PC-9 (cell line): Measurements from ENCODE around the gene F2. TPM values are rescaled to one million over a fixed set of nuclear protein-coding genes. Genes with fewer than 3 reads are reported as not detected.

Experiments used
- BruUV-seq: library from RNA; stranded (reverse); fragments of 400-500 nt; replicated peaks from 2 replicates; lab custom pipeline; 2021; lab: Mats Ljungman, UMichigan
- CTCF ChIA-PET: fragments of 300-600 bp; sonication (Branson Sonifier 250); formaldehyde crosslinking; loops from one replicate; lab custom pipeline; 2022; ENCODE audit warnings: antibody characterized with exemption; lab: Charles Lee
- POLR2A ChIA-PET: fragments of 300-600 bp; sonication (Branson Sonifier 250); formaldehyde crosslinking; loops from one replicate; lab custom pipeline; 2022; ENCODE audit warnings: antibody characterized with exemption; ENCODE audit not compliant: unreplicated experiment; lab: Charles Lee
- DNase-seq, 2 experiments: peaks; one replicate each; pipeline versions ENCODE4 v3.0.0 to v3.0.0-alpha.2; 2015 to 2022; ENCODE audit warnings: mixed read lengths in 1 of 2
- H2AFZ ChIP-seq: fragments of 200-600 bp; sonication (generic); 2 replicates; pipeline ENCODE4 v1.8.1; 2017; ENCODE audit warnings: antibody characterized with exemption
- H3F3A ChIP-seq: fragments of 200-600 bp; sonication (generic); 2 replicates; pipeline ENCODE4 v1.8.1; 2017; ENCODE audit warnings: antibody characterized with exemption, mild to moderate bottlenecking, low read depth; ENCODE audit not compliant: insufficient read depth
- H3K27ac ChIP-seq: fragments of 200-600 bp; sonication (generic); 2 replicates; pipeline ENCODE4 v1.6.1; 2016; ENCODE audit warnings: mixed run types
- H3K27me3 ChIP-seq: fragments of 200-600 bp; sonication (generic); 2 replicates; pipeline ENCODE4 v1.6.1; 2016; ENCODE audit warnings: low read depth, mixed run types; ENCODE audit not compliant: insufficient read depth
- H3K36me3 ChIP-seq: fragments of 200-600 bp; sonication (generic); 2 replicates; pipeline ENCODE4 v1.6.1; 2016; ENCODE audit warnings: low read depth, mixed run types
- H3K4me1 ChIP-seq: fragments of 200-600 bp; sonication (generic); replicated peaks from 2 replicates; pipeline ENCODE4 v1.6.1; 2016; ENCODE audit warnings: mixed run types; ENCODE audit not compliant: insufficient read depth
- H3K4me2 ChIP-seq: fragments of 200-600 bp; sonication (generic); 2 replicates; pipeline ENCODE4 v1.6.1; 2017; ENCODE audit warnings: mixed run types
- H3K4me3 ChIP-seq: fragments of 200-600 bp; sonication (generic); 2 replicates; pipeline ENCODE4 v1.6.1; 2016; ENCODE audit warnings: mixed run types
- H3K79me2 ChIP-seq: fragments of 200-600 bp; sonication (generic); 2 replicates; pipeline ENCODE4 v1.6.1; 2017; ENCODE audit warnings: low read depth, mixed run types
- H3K9me2 ChIP-seq: fragments of 200-600 bp; sonication (generic); 2 replicates; pipeline ENCODE4 v1.8.1; 2017; ENCODE audit warnings: mild to moderate bottlenecking; ENCODE audit not compliant: insufficient read depth
- H3K9me3 ChIP-seq: fragments of 200-600 bp; sonication (generic); 2 replicates; pipeline ENCODE4 v1.8.1; 2016; ENCODE audit warnings: low read depth; ENCODE audit not compliant: insufficient read depth
- H4K20me1 ChIP-seq: fragments of 200-600 bp; sonication (generic); 2 replicates; pipeline ENCODE4 v1.8.1; 2017; ENCODE audit not compliant: insufficient read depth
- CTCF ChIP-seq: fragments of 200-600 bp; sonication (generic); conservative IDR thresholded peaks from 2 replicates; pipeline ENCODE4 v1.6.1; 2017; ENCODE audit warnings: mixed run types, antibody characterized with exemption, mild to moderate bottlenecking, moderate library complexity
- EZH2 ChIP-seq: fragments of 200-600 bp; sonication (generic); IDR thresholded peaks from 2 replicates; pipeline ENCODE4 v1.8.0; 2017; ENCODE audit warnings: antibody characterized with exemption, low read depth
- intact Hi-C: fragments of 100-400 bp; cut with micrococcal nuclease; formaldehyde crosslinking; loops from one replicate; pipeline ENCODE4 v1.10.0; 2022; ENCODE audit not compliant: unreplicated experiment
- microRNA-seq: library from miRNA; unstranded; fragments of <30 nt; microRNA quantifications from one replicate; pipeline ENCODE4 v1.2.0, GENCODE V29; 2021; ENCODE audit warnings: borderline number of aligned reads, borderline replicate concordance
- total RNA-seq: library from RNA; stranded (reverse); gene quantifications from 2 replicates; pipeline ENCODE4 v1.2.3, GENCODE V29; 2021

The F2 gene
- total RNA-seq, 1 experiment from 2014 or later, result not detected

GRCh38 chr11:46778416-46778815 is 59.4 kb downstream of the F2 start:
- ChIA-PET CTCF (no interaction called here), POLR2A (no interaction called here)
- no peaks in the 10 kb centered on the region for H3K9me3 ChIP-seq
- no peaks in the 10 kb centered on the region for H3F3A ChIP-seq
- peaks cover 59% of the 10 kb centered on the region for H3K36me3 ChIP-seq
- no peak for DNase-seq
- H3K4me2 ChIP-seq, result no peak overlapping the region
- intact Hi-C loops, result no loop called here
- H3K27me3 ChIP-seq, result no peaks in the 10 kb centered on the region
- no peaks in the 10 kb centered on the region for H3K4me1 ChIP-seq
- H3K4me3 ChIP-seq, result no peak overlapping the region
- H3K27ac ChIP-seq, result no peak overlapping the region
- TF ChIP-seq CTCF (no peak), EZH2 (no peak)
- H2AFZ ChIP-seq, result no peak overlapping the region
- BruUV-seq, result no TSS peak
- H3K9me2 ChIP-seq, result no peaks in the 10 kb centered on the region
- H3K79me2 ChIP-seq, result no peaks in the 10 kb centered on the region
- no peaks in the 10 kb centered on the region for H4K20me1 ChIP-seq

Small RNA genes lying within 50 kb of the gene (microRNA-seq; reads per million reads assigned to microRNA genes)
- not detected for gene MIR5582

Other genes starting within 250 kb of the F2 start
- gene AMBRA1, start 125.2 kb upstream of the F2 start, total RNA-seq, result 41.4 and 41.9 TPM in 2 replicates
- 6.6 and 8.0 TPM in 2 replicates for gene HARBI1, start 102.0 kb upstream of the F2 start, total RNA-seq
- gene ATG13, start 101.7 kb upstream of the F2 start, total RNA-seq, result 109 TPM in 2 replicates
- gene ARHGAP1, start 18.6 kb upstream of the F2 start, total RNA-seq, result 60.3 and 64.2 TPM in 2 replicates
- 13.8 and 16.2 TPM in 2 replicates for gene ZNF408, start 18.2 kb upstream of the F2 start, total RNA-seq
- gene CKAP5, start 127.1 kb downstream of the F2 start, total RNA-seq, result 155 and 195 TPM in 2 replicates
- 9.6 and 15.7 TPM in 2 replicates for gene LRP4, start 199.3 kb downstream of the F2 start, total RNA-seq
- 87.2 and 88.3 TPM in 2 replicates for gene CSTPP1, start 217.5 kb downstream of the F2 start, total RNA-seq